ENCODE measurements around the gene CASK. TPM values are rescaled to one million over a fixed set of nuclear protein-coding genes. Genes with fewer than 3 reads are reported as not detected.
"Not testable (repeated sequence)": the region's sequence is repeated elsewhere in the genome, so short reads cannot be mapped to it uniquely, and the experiment has no call there.

Gene CASK
- total RNA-seq, 6 experiments from 2014 or later = 17.8 to 23.8 (median 20.4) TPM

- Histone ChIP-seq H3K27ac (no peak overlapping the region), H3K36me3 (no peaks in the 10 kb centered on the region), H3K4me1 (no peaks in the 10 kb centered on the region), H3K4me3 (no peak overlapping the region), H3K27me3 (no peaks in the 10 kb centered on the region), H3K9me3 (no peaks in the 10 kb centered on the region)
- ATAC-seq (no peak), DNase-seq (no peak)
- no peak for TF ChIP-seq POLR2A (IDR thresholded peaks at IDR 0.05)
- TF ChIP-seq CTCF (IDR thresholded peaks at IDR 0.05) = no peak
- WGBS (ENCODE audit: insufficient coverage, low coverage, low lambda C conversion rate, missing lambda C conversion rate) = 20% methylated on average over 2 of the region's 4 CpGs
- intact Hi-C loops (cut with DNase I) = no loop called here
Measured at GRCh38 chrX:41655101-41655500, 268.3 kb downstream of the CASK start.

GRCh38 chrX:41653125-41653524 lies 270.2 kb downstream of the CASK start:
- H3K9me3 ChIP-seq = no peaks in the 10 kb centered on the region
- no peak for DNase-seq
- H3K4me3 ChIP-seq = no peak overlapping the region
- H3K4me1 ChIP-seq = no peaks in the 10 kb centered on the region
- H3K36me3 ChIP-seq = no peaks in the 10 kb centered on the region
- no peak for TF ChIP-seq CTCF (IDR thresholded peaks at IDR 0.05)
- no peak for TF ChIP-seq POLR2A (IDR thresholded peaks at IDR 0.05)
- no peak overlapping the region for H3K27ac ChIP-seq
- intact Hi-C loops (cut with DNase I) = no loop called here
- no peak for ATAC-seq
- WGBS (ENCODE audit: insufficient coverage, low coverage, low lambda C conversion rate, missing lambda C conversion rate) = 61% methylated on average over 4 of the region's 4 CpGs
- no peaks in the 10 kb centered on the region for H3K27me3 ChIP-seq

GRCh38 chrX:41646201-41646600 lies 277.2 kb downstream of the CASK start:
- H3K36me3 ChIP-seq; DNase-seq; H3K4me3 ChIP-seq; intact Hi-C loops (cut with DNase I); ATAC-seq; H3K9me3 ChIP-seq; H3K27ac ChIP-seq; H3K27me3 ChIP-seq; H3K4me1 ChIP-seq: not testable (repeated sequence)
- 40% methylated on average over 2 of the region's 2 CpGs for WGBS (ENCODE audit: insufficient coverage, low coverage, low lambda C conversion rate, missing lambda C conversion rate)

- no peak for TF ChIP-seq CTCF (IDR thresholded peaks at IDR 0.05)
- TF ChIP-seq POLR2A (IDR thresholded peaks at IDR 0.05) = no peak
- Histone ChIP-seq H3K27ac (no peak overlapping the region), H3K4me1 (no peaks in the 10 kb centered on the region), H3K36me3 (no peaks in the 10 kb centered on the region), H3K4me3 (no peak overlapping the region), H3K27me3 (no peaks in the 10 kb centered on the region), H3K9me3 (no peaks in the 10 kb centered on the region)
- WGBS (ENCODE audit: insufficient coverage, low coverage, low lambda C conversion rate, missing lambda C conversion rate) = 13% methylated on average over 2 of the region's 2 CpGs
- ATAC-seq (no peak), DNase-seq (no peak)
- intact Hi-C loops (cut with DNase I) = no loop called here
Measured at GRCh38 chrX:41634284-41634683, 289.1 kb downstream of the CASK start.

- TF ChIP-seq CTCF (IDR thresholded peaks at IDR 0.05) (no peak), POLR2A (IDR thresholded peaks at IDR 0.05) (no peak)
- Histone ChIP-seq H3K4me3 (no peak overlapping the region), H3K27ac (no peak overlapping the region), H3K36me3 (no peaks in the 10 kb centered on the region), H3K27me3 (no peaks in the 10 kb centered on the region), H3K9me3 (no peaks in the 10 kb centered on the region), H3K4me1 (no peaks in the 10 kb centered on the region)
- 49% methylated on average over 2 of the region's 2 CpGs for WGBS (ENCODE audit: insufficient coverage, low coverage, low lambda C conversion rate, missing lambda C conversion rate)
- ATAC-seq = no peak
- no peak for DNase-seq
- intact Hi-C loops (cut with DNase I) = no loop called here
Measured at GRCh38 chrX:41630091-41630490, 293.3 kb downstream of the CASK start.

All from right lobe of liver (tissue), 6 donors.